ENCODE data around the gene SENP1.

SENP1 gene

GRCh38 chr12:48053883-48054282 lies 52.0 kb downstream of the SENP1 start:
- Histone ChIP-seq H3K9ac (ENCODE audit: low read length) (no peak overlapping the region), H3F3A (ENCODE audit: insufficient read depth) (no peaks in the 10 kb centered on the region), H4K20me1 (ENCODE audit: low read depth, low read length) (no peaks in the 10 kb centered on the region), H2AFZ (ENCODE audit: low read depth, low read length, severe bottlenecking) (no peak overlapping the region), H3K9me3 (ENCODE audit: insufficient read depth, low read length) (peaks cover 7% of the 10 kb centered on the region; the same call in 1 of the 2 replicates), H3K79me2 (ENCODE audit: insufficient read depth, low read length) (no peaks in the 10 kb centered on the region), H3K36me3 (ENCODE audit: low read length) (peaks cover 8% of the 10 kb centered on the region), H3K9me2 (replicated peaks; ENCODE audit: insufficient read depth, low read length) (no peaks in the 10 kb centered on the region), H3K4me3 (ENCODE audit: insufficient read depth, low read length, poor library complexity, severe bottlenecking) (no peak overlapping the region), H3K27ac (ENCODE audit: low read depth, low read length) (no peak overlapping the region), H3K27me3 (ENCODE audit: low read length) (no peaks in the 10 kb centered on the region), H3K4me2 (ENCODE audit: low read depth, low read length, poor library complexity, severe bottlenecking) (no peak overlapping the region)
- TF ChIP-seq EZH2phosphoT487 (conservative IDR thresholded peaks at IDR 0.05; ENCODE audit: low read length) (no peak), CTCF (IDR thresholded peaks at IDR 0.05; ENCODE audit: insufficient read depth, low read length, poor library complexity, severe bottlenecking) (no peak)

GRCh38 chr12:48053122-48053521 lies 52.8 kb downstream of the SENP1 start:
- Histone ChIP-seq H3K27ac (ENCODE audit: low read depth, low read length) (no peak overlapping the region), H3F3A (ENCODE audit: insufficient read depth) (no peaks in the 10 kb centered on the region), H3K79me2 (ENCODE audit: insufficient read depth, low read length) (no peaks in the 10 kb centered on the region), H3K27me3 (ENCODE audit: low read length) (no peaks in the 10 kb centered on the region), H3K9me2 (replicated peaks; ENCODE audit: insufficient read depth, low read length) (no peaks in the 10 kb centered on the region), H2AFZ (ENCODE audit: low read depth, low read length, severe bottlenecking) (no peak overlapping the region), H3K4me3 (ENCODE audit: insufficient read depth, low read length, poor library complexity, severe bottlenecking) (no peak overlapping the region), H3K36me3 (ENCODE audit: low read length) (peaks cover under 1% of the 10 kb centered on the region), H4K20me1 (ENCODE audit: low read depth, low read length) (no peaks in the 10 kb centered on the region), H3K9me3 (ENCODE audit: insufficient read depth, low read length) (no peaks in the 10 kb centered on the region), H3K9ac (ENCODE audit: low read length) (no peak overlapping the region), H3K4me2 (ENCODE audit: low read depth, low read length, poor library complexity, severe bottlenecking) (no peak overlapping the region)
- TF ChIP-seq CTCF (IDR thresholded peaks at IDR 0.05; ENCODE audit: insufficient read depth, low read length, poor library complexity, severe bottlenecking) (no peak), EZH2phosphoT487 (conservative IDR thresholded peaks at IDR 0.05; ENCODE audit: low read length) (no peak)

- no peaks in the 10 kb centered on the region for H3K9me2 ChIP-seq (replicated peaks; ENCODE audit: insufficient read depth, low read length)
- no peak for TF ChIP-seq EZH2phosphoT487 (conservative IDR thresholded peaks at IDR 0.05; ENCODE audit: low read length)
- TF ChIP-seq CTCF (IDR thresholded peaks at IDR 0.05; ENCODE audit: insufficient read depth, low read length, poor library complexity, severe bottlenecking) = no peak
These were observed 54.2 kb downstream of the SENP1 start for GRCh38 chr12:48051681-48052080.

More at GRCh38 chr12:48051681-48052080, 54.2 kb downstream of the SENP1 start:
- Histone ChIP-seq H4K20me1 (ENCODE audit: low read depth, low read length) (no peaks in the 10 kb centered on the region), H3K27me3 (ENCODE audit: low read length) (no peaks in the 10 kb centered on the region), H3K9ac (ENCODE audit: low read length) (no peak overlapping the region), H3K27ac (ENCODE audit: low read depth, low read length) (no peak overlapping the region), H3K9me3 (ENCODE audit: insufficient read depth, low read length) (no peaks in the 10 kb centered on the region), H2AFZ (ENCODE audit: low read depth, low read length, severe bottlenecking) (no peak overlapping the region), H3F3A (ENCODE audit: insufficient read depth) (no peaks in the 10 kb centered on the region), H3K36me3 (ENCODE audit: low read length) (peaks cover 3% of the 10 kb centered on the region; the same call in 1 of the 2 replicates), H3K4me3 (ENCODE audit: insufficient read depth, low read length, poor library complexity, severe bottlenecking) (no peak overlapping the region), H3K4me2 (ENCODE audit: low read depth, low read length, poor library complexity, severe bottlenecking) (no peak overlapping the region), H3K79me2 (ENCODE audit: insufficient read depth, low read length) (no peaks in the 10 kb centered on the region)

Data from SU-DHL-6 (cell line).